ENCODE data around the gene TMEM145. TPM values are rescaled to one million over a fixed set of nuclear protein-coding genes. Genes with fewer than 3 reads are reported as not detected.
"Not testable (repeated sequence)": the region's sequence is repeated elsewhere in the genome, so short reads cannot be mapped to it uniquely, and the experiment has no call there.

Gene TMEM145
- total RNA-seq, 1 donor from 2014 or later, result not detected

DNA sequence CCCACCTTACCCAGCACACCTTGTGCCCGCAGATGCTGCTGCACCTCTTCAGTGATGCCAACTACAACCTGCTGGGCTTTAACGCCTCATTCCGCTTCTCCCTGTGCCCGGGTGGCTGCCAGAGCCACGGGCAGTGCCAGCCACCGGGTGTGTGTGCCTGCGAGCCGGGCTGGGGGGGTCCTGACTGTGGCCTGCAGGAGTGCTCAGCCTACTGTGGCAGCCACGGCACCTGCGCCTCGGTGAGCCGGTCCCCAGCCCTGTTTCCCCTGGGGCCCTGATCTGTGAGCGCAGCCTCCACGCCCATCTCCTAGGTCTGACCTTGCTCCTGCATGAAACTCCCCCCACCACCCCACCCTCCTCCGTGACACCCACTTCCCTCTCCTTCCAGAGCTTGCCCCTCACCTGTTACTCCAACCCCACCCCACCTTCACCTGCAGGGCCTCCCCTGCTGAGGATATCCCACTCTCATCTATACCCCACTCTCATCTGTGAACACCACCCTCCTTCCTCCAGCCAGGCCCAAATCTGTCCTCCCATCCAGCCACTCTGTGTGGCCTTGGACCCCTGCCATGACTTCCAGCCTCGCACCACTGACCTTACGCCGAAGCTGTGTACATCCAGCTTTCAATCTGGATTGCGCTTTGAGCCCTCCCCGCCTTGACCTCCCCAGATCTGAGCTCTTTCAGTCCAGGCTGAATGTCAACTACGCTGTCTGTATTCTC lies 21.0 kb downstream of the TMEM145 start:
- no peaks in the 10 kb centered on the region for H3K27me3 Mint-ChIP-seq
- no peak overlapping the region for H3K27ac Mint-ChIP-seq
- no peaks in the 10 kb centered on the region for H3K9me3 Mint-ChIP-seq
- peak; percentile 50 for ATAC-seq (ENCODE audit: low read depth)
- ChIA-PET CTCF (no interaction called here), POLR2A (no interaction called here)
- TF ChIP-seq, protein P1, sequence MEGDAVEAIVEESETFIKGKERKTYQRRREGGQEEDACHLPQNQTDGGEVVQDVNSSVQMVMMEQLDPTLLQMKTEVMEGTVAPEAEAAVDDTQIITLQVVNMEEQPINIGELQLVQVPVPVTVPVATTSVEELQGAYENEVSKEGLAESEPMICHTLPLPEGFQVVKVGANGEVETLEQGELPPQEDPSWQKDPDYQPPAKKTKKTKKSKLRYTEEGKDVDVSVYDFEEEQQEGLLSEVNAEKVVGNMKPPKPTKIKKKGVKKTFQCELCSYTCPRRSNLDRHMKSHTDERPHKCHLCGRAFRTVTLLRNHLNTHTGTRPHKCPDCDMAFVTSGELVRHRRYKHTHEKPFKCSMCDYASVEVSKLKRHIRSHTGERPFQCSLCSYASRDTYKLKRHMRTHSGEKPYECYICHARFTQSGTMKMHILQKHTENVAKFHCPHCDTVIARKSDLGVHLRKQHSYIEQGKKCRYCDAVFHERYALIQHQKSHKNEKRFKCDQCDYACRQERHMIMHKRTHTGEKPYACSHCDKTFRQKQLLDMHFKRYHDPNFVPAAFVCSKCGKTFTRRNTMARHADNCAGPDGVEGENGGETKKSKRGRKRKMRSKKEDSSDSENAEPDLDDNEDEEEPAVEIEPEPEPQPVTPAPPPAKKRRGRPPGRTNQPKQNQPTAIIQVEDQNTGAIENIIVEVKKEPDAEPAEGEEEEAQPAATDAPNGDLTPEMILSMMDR (IDR thresholded peaks at IDR 0.05), result no peak
- intact Hi-C loops (cut with micrococcal nuclease), result no loop called here
- H3K36me3 Mint-ChIP-seq (ENCODE audit: low read depth), result peaks cover 6% of the 10 kb centered on the region
- peaks cover 2% of the 10 kb centered on the region for H3K4me1 Mint-ChIP-seq
- no peak overlapping the region for H3K4me3 Mint-ChIP-seq
- no peak for DNase-seq

GRCh38 chr19:42334697-42335373 lies 21.7 kb downstream of the TMEM145 start:
- ChIA-PET POLR2A (no interaction called here), CTCF (no interaction called here)
- Mint-ChIP-seq H3K4me1 (peaks cover 2% of the 10 kb centered on the region), H3K27ac (no peak overlapping the region), H3K36me3 (ENCODE audit: low read depth) (peaks cover 11% of the 10 kb centered on the region), H3K4me3 (no peak overlapping the region), H3K27me3 (no peaks in the 10 kb centered on the region), H3K9me3 (no peaks in the 10 kb centered on the region)
- ATAC-seq (ENCODE audit: low read depth) (no peak), DNase-seq (no peak)
- intact Hi-C loops (cut with micrococcal nuclease), result no loop called here
- TF ChIP-seq, protein P1 (IDR thresholded peaks at IDR 0.05), result no peak

DNA sequence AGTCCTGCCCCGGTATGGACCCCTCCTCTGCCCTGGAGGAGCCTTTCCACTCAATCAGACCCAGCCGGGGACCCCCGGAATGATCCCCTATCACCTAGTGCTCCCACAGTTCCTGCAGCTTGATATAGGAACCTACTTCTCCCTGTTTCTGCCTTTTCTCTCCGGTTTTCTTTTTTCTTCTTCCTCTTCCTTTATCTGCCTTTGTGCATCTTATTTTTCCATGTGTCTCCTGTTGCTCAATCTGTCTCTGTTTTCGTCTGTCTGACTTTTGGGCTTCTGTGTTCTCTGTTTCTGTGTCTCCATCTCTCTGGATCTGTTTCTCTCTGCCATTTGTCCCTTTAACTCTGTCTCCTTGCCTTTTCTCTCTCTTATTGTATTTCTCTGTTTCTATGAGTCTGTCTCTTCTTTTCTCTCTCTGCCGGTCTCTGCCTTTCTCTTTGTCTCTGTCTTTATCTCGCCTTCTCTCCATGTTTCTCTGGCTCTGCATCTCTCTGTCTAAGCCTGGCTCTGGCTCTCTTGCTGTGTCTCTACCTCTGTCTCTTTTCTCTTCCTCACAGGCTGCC lies 22.3 kb downstream of the TMEM145 start:
- DNase-seq, result no peak
- Mint-ChIP-seq H3K27me3 (no peaks in the 10 kb centered on the region), H3K36me3 (ENCODE audit: low read depth) (peaks cover 11% of the 10 kb centered on the region), H3K9me3 (no peaks in the 10 kb centered on the region), H3K4me3 (no peak overlapping the region), H3K4me1 (peaks cover 2% of the 10 kb centered on the region), H3K27ac (no peak overlapping the region)
- ATAC-seq (ENCODE audit: low read depth), result no peak
- ChIA-PET CTCF (no interaction called here), POLR2A (no interaction called here)
- intact Hi-C loops (cut with micrococcal nuclease), result no loop called here
- TF ChIP-seq, protein P1 (IDR thresholded peaks at IDR 0.05), result no peak

DNA sequence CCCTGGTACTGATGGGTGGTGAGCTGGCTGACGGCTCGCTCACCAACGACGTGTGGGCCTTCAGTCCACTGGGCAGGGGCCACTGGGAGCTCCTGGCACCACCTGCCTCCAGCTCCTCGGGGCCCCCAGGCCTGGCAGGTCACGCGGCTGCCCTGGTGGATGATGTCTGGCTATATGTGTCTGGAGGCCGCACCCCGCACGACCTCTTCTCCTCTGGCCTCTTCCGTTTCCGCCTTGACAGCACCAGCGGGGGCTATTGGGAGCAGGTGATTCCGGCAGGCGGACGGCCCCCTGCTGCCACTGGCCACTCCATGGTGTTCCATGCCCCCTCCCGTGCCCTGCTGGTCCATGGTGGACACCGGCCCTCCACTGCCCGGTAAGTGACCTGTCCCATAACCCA lies 22.9 kb downstream of the TMEM145 start:
- H3K27ac Mint-ChIP-seq, result no peak overlapping the region
- peaks cover 2% of the 10 kb centered on the region for H3K4me1 Mint-ChIP-seq
- no peak overlapping the region for H3K4me3 Mint-ChIP-seq
- peaks cover 11% of the 10 kb centered on the region for H3K36me3 Mint-ChIP-seq (ENCODE audit: low read depth)
- no peaks in the 10 kb centered on the region for H3K9me3 Mint-ChIP-seq
- DNase-seq (no peak), ATAC-seq (ENCODE audit: low read depth) (no peak)
- H3K27me3 Mint-ChIP-seq, result no peaks in the 10 kb centered on the region
- POLR2A ChIA-PET, result no interaction called here
- intact Hi-C loops (cut with micrococcal nuclease), result no loop called here
- CTCF ChIA-PET, result no interaction called here
- TF ChIP-seq, protein P1 (IDR thresholded peaks at IDR 0.05), result no peak

DNA sequence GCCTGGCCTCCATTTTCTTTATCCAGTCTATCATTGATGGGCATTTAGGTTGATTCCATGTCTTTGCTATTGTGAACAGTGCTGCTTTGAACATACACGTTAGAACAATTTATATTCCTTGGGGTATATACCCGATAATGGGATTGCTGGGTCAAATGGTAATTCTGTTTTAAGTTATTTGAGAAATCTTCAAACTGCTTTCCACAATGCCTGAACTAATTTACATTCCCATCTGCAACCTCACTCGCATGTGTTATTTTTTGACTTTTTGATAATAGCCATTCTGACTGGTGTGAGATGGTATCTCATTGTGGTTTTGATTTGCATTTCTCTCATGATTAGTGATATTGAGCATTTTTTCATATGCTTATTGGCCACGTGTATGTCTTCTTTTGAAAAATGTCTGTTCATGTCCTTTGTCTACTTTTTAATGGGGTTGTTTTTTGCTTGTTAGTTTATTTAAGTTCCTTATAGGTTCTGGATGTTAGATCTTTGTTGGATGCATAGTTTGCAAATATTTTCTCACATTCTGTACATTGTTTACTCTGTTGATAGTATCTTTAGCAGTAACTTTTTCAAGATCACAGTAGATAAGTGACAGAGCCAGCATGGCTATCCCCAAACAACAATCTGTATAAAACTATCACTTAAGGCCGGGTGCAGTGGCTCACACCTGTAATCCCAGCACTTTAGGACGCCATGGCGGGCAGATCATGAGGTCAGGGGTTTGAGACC lies 26.2 kb downstream of the TMEM145 start:
- H3K4me1 Mint-ChIP-seq; CTCF ChIA-PET; POLR2A ChIA-PET; DNase-seq; ATAC-seq (ENCODE audit: low read depth); H3K9me3 Mint-ChIP-seq; H3K27me3 Mint-ChIP-seq; intact Hi-C loops (cut with micrococcal nuclease); H3K27ac Mint-ChIP-seq; H3K4me3 Mint-ChIP-seq: not testable (repeated sequence)
- H3K36me3 Mint-ChIP-seq (ENCODE audit: low read depth), result peaks cover 24% of the 10 kb centered on the region

- intact Hi-C loops (cut with micrococcal nuclease); POLR2A ChIA-PET; H3K4me3 Mint-ChIP-seq; ATAC-seq (ENCODE audit: low read depth); DNase-seq; CTCF ChIA-PET; H3K27ac Mint-ChIP-seq; H3K27me3 Mint-ChIP-seq; H3K4me1 Mint-ChIP-seq; H3K9me3 Mint-ChIP-seq: not testable (repeated sequence)
- peaks cover 28% of the 10 kb centered on the region for H3K36me3 Mint-ChIP-seq (ENCODE audit: low read depth)
Measured at GRCh38 chr19:42339922-42340321, 26.8 kb downstream of the TMEM145 start.
